Activated CD4-positive, alpha-beta T cell treated with anti-CD3 and anti-CD28 coated beads, Interleukin-2, amount 50 U/mL, for 16 hours (primary cell): ENCODE data around the gene KCTD18.
A peak's percentile ranks its signal among the peaks of the same experiment; 100 is the strongest.

Source experiments
- DNase-seq: peaks from one replicate; pipeline ENCODE4 v3.0.0-alpha.2; 2020

Gene KCTD18

DNA sequence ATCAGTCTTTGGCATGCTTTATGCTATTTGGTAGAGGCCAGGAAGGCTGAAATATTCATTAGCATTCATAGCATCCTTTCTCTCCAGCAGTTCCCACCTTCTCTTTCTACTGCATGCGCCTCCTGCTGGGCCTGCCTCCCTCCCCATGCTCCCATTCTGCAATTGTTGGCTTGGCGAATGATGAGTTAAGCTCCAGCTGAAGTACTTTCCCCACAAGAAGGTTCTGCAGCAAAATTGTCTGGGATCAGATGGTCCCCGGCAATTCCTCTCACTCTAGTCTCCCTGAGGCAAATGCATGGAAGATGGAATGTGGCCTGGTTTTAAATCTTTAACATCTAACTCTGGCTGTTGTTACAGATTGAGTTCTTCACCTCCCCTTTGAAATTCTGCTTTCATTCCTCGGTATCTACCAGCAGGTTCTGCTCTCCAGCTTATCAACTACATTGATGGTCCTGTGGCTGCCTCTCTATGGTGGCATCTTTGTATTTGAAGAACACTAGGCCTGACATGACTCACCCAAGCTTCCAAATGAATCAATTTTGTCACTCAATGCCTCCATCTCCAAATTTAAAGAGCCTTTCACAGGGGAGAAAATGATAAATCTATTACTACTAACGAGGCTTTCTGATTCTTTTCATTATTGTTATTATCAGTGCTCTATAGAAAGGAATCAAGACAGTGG lies 55.9 kb downstream of the KCTD18 start:
- peak; percentile 75 for DNase-seq

DNA sequence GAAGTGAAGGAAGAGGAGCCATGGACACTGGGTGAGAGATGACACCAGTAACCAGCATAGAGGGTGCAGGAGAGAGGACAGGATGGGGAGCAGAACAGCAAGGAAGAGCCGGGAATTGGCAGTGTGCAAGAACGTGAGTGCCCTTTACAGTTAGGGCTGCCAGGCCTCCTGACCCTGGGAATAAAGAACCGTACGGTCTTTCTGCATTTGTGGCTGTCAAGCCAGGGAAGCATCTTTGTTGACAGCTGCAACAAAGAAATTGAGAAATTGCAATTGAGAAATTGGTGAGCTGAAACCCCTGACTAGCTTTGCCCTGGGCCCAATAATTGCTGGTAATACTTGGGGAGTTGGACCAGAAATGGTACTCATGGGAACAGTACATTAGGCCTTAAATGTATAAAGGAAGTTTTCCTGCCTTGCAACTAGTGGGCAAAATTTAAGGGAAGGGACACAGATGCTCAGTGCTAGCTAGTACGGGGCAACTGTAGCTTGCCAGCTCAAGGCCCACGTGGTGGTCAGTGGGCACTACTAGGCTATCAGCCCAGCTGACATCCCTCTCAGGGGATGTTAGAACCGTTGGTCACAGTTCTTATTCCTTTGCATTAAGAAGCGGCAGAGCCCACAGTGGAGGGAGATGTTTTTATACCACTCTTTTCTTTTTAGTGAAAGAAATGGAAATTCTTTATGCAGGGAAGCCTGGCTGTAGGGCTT lies 56.6 kb downstream of the KCTD18 start:
- DNase-seq = no peak

DNA sequence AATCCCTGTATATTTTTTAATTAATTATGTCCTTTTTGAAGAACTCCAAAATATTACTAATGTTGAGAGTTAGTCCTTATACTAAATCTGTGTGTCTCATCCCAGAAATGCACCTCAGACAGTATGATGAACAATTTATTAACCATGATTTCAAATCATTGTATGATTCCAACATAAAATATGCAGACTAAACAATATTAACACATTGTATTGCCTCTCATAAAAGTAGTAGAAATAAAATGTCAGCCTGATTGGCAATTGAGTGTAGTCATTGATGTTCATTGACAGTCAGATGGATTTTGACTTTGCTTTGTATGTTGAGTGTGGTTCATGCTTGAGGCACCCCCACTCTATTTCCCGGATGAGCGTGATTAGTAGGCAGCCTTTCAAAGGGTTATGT lies 57.5 kb downstream of the KCTD18 start:
- DNase-seq = no peak

DNA sequence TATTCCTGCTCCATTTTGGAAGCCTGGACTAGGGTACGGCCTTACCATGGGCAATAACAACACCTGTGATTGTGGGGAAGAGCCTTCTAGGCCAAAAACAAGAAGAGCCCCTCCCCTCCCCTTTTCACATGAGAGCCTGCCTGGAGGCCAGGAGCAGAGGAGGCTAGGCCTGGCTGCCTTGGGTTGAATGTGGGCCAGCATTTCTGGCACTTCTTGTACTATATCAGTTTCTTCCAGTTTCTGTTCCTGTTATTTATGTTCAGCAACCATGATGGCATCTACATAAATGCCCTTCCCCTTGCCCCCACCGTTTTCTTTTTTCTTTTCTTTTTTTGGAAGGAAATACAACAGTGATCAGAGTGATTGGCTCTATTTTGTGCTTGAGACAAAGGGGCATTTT lies 58.4 kb downstream of the KCTD18 start:
- DNase-seq = no peak

DNA sequence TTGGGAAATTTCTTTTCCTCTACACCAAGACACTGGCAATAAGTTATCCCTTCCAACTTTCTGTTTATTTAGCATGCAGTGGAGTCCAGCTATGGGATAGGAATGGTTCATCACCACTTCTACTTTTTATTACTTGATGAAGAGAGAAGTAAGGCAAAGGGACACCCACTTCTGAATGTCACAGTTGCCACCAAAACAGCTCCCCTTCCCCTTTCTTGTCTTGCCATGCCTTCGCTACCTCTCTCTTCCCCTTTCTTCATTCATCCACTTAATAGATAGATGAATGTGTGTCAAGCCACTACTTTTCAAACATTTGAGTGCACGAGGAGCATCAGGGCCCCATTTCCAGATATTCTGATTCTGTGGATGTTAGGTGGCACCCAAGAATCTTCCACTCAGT lies 59.6 kb downstream of the KCTD18 start:
- no peak for DNase-seq

DNA sequence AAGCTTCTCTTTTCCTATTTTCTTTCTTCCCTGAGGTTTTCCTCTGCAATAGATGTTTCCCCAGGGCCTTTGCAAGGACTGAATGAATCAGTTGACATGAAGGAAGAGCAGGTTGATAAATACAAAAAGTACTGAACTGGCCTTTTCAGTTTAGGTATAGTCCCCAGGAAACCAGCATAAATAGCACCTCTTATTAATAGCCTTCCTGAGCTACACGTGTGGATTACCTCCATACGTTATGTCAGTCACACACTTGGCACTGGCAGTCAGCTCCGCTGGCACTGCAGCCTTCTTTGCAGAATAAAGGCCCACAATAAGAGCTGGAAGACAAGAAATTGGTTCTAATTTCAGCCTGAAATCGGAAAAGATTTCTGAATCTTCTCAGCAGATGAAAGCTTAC lies 60.7 kb downstream of the KCTD18 start:
- peak; percentile 26 for DNase-seq

DNA sequence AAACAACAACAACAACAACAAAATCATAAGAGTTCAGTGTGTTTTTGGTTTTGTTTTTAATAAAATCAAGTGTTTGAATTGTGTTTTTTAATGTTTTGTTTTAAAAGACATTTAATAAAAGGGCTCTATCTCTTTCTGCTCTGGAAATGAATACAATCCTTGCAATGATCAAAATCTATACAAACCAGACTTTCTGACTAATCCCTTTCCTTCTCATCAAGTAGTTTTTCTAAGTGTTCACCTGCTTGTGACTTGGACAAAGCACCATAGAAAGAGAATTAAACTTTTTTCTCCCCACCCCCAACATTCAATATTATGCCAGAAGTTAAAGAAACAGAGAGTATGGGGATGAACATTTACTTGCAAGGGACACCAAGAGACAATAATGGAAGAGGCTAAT lies 61.4 kb downstream of the KCTD18 start:
- DNase-seq = peak; percentile 43

DNA sequence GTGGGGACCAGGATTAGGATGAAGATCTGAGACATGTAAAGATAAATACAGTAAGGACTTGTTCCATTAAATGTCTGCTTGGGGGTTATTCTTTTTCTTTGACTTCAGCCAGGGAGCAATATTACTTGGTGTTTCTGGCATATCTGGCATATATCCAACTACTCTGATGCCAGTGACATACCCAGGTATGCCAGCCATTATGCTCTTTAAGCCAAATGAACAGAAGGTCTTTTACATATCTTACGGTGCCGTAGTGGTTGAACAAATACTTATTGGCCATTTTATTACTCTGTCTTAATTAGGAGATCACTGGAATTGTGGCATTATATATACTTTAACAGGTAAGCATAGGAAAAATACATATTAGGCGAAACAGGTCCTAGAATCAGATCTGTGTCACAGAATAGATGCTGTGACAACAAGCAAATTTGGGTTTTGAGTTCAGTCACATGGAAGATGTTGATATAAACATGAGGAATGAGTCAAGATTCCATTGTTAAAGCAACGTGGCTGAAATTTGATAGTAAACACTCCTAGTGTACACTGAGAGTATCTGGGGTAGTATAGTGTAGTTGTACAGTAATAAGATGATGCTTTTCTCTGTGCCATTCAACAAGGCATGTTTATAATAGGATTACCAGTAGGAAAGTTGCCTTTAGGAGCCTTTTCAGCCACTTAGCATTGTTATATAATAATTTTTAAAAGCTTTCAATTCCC lies 62.6 kb downstream of the KCTD18 start:
- DNase-seq = peak; percentile 16

DNA sequence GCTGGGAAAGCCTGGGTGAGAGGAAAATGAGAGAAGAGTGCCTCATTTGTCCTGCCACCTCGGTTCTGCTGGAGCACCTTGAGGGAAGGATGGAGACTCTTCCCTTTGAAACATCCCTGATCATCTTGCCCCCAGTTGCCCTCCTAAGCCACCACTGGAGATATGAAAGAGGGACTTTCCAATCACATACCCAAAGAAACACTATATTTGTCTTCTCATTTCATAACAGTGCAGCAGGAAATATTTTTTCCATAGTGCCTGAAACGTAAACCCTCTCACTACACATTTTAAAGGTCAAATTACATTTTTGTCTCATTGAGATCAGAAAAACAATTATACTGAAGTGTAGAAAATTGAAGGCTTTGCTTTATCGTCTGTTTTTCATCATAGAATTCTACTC lies 63.3 kb downstream of the KCTD18 start:
- no peak for DNase-seq

DNA sequence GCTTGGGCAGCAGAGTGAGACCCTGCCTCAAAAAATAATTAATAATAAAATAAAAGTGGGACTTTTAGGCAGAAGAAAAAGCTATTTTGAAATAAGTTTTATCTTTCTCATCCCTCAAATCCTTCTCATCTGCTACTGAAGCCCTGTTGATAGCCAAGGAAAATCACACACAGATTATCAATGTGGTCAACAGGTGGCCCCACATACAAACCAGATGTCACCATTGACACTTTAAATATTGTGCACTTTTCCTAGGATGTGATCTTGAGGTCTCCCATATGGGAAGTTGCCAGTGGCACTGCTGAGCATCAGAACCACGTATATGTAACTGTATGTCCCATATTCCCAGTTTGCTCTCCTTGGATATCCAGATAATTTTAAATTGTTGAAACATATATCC lies 64.6 kb downstream of the KCTD18 start:
- no peak for DNase-seq

DNA sequence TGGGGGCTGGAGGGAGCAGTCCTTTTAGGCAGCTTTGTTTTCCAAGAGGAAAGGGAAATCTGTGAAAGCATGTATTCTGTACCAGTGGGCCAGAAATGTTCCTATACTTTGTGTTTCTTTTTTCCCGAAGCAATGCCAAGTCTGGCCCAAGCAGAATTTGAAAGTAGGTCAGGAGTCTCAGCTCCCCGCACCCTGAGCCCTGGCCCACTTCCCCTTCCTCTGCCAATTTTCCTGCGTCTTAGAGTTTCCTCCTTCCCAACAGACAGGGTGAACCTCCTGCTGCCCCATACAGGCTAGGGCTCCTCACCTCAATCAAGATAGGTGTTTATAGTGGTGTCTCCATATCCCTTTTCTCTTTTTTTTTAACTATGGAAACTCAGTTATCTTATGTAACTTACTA lies 65.3 kb downstream of the KCTD18 start:
- DNase-seq = no peak

DNA sequence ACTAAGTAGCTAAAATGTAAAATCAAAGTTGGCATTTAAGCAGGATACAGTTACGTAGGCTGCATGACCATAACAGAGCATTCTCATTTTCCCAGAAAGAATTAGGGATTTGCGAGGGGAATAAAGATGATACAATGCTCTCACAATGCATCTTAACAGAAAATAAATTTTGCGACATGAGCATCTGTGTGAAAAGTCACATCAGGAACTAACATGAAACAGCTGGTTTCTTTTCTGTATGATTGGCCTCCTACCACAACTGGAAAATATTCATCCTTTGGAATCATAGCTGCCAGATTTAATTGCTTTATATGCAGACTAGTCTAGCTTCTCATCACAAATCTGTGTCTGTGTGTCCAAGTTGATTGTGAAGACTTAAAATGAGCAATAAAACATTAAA lies 66.0 kb downstream of the KCTD18 start:
- DNase-seq = no peak

DNA sequence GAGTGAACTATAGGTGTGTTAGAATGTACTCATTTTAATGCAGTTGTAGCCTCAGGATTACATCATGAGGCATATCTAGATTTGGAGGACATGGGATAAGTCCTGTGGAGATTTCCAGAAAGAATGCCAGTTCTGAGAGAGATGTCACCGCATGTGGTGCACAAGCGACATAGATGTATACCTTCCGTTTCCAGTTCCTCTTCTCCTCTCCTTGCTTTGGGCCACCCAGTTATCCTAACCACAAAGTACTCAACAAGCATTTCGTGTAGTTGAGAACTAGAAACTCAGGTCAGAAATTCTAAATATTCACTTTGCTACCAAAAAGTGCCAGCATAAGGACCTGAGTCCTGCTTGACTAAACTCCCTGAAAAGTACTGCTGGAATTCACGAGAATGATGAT lies 66.5 kb downstream of the KCTD18 start:
- DNase-seq = no peak

DNA sequence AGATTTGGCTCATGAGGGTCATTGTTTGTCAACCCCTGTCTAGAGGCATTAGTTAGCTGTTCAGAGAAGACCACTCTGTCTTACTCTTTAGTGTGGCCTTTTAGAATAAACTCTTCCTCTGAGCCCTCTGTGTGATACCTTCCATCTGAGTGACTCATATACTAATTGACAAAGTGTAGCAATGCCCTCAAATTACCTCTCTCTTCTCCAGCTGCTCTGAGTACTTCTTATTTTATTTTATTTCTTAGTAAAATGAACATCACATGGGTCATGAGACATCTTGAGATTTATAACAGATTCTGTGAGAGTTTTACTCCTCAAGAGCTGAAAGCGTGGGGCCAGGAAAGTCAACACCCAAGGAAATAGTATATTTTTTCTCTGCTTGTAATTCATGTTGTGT lies 67.4 kb downstream of the KCTD18 start:
- no peak for DNase-seq

DNA sequence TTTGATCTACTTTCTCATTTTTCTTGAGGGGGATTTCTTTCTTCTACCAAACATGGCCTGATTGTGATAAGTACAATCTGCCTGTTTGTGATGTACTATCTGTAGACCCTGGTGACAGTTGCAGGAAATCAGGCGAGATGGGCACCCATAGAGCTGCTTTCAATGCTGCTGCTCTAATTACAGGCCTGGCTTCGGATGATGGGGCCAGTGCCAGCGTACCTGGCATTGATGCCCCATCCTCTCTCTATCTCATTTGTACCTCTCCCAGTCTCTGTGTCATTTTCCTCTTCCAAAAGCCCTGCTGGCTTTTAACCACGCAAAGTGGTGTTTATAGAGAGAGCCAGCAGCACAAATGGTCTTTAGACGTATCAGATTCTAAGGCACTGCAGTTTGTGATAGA lies 69.9 kb downstream of the KCTD18 start:
- no peak for DNase-seq
